Daoy (cell line): Measurements from ENCODE around the gene KLHL42. TPM values are rescaled to one million over a fixed set of nuclear protein-coding genes. Genes with fewer than 3 reads are reported as not detected.

Experiments used
- DNase-seq: peaks from one replicate; pipeline ENCODE4 v3.0.0-alpha.2; 2015; ENCODE audit warnings: low read depth
- total RNA-seq: library from RNA; depleted of rRNA; stranded (reverse); fragments of >200 nt; shearing (Covaris generic); gene quantifications from 2 replicates; pipeline ENCODE4 v1.2.3, GENCODE V29; 2014

The KLHL42 gene
- total RNA-seq, 1 experiment from 2014 or later, result 27.7 TPM

GRCh38 chr12:27780612-27781408 lies 777 bp downstream of the KLHL42 start:
- DNase-seq, result peak; percentile 57

GRCh38 chr12:27781680-27782079 lies 1.6 kb downstream of the KLHL42 start:
- DNase-seq, result peak; percentile 19

- DNase-seq, result no peak
These were observed 2.4 kb downstream of the KLHL42 start for GRCh38 chr12:27782481-27782880.

GRCh38 chr12:27785882-27786570 lies 6.0 kb downstream of the KLHL42 start:
- DNase-seq, result peak; percentile 65

GRCh38 chr12:27787559-27787958 lies 7.5 kb downstream of the KLHL42 start:
- no peak for DNase-seq

GRCh38 chr12:27790179-27790578 lies 10.1 kb downstream of the KLHL42 start:
- no peak for DNase-seq

GRCh38 chr12:27794818-27795584 lies 15.0 kb downstream of the KLHL42 start:
- DNase-seq, result no peak

- no peak for DNase-seq
These were observed 16.1 kb downstream of the KLHL42 start for GRCh38 chr12:27796128-27796527.

- DNase-seq, result no peak
These were observed 17.4 kb downstream of the KLHL42 start for GRCh38 chr12:27797301-27798025.

GRCh38 chr12:27800819-27801218 lies 20.8 kb downstream of the KLHL42 start:
- DNase-seq, result no peak

- DNase-seq, result no peak
These were observed 21.6 kb downstream of the KLHL42 start for GRCh38 chr12:27801630-27802029.

GRCh38 chr12:27802511-27802910 lies 22.5 kb downstream of the KLHL42 start:
- DNase-seq, result no peak

- no peak for DNase-seq
These were observed 22.9 kb downstream of the KLHL42 start for GRCh38 chr12:27802936-27803335.

- DNase-seq, result no peak
These were observed 25.2 kb downstream of the KLHL42 start for GRCh38 chr12:27805238-27805637.

GRCh38 chr12:27806259-27806658 lies 26.2 kb downstream of the KLHL42 start:
- no peak for DNase-seq

- no peak for DNase-seq
These were observed 27.1 kb downstream of the KLHL42 start for GRCh38 chr12:27807063-27807703.

- no peak for DNase-seq
These were observed 28.8 kb downstream of the KLHL42 start for GRCh38 chr12:27808841-27809240.

- DNase-seq, result no peak
These were observed 30.7 kb downstream of the KLHL42 start for GRCh38 chr12:27810756-27811155.

GRCh38 chr12:27812502-27812901 lies 32.5 kb downstream of the KLHL42 start:
- no peak for DNase-seq

GRCh38 chr12:27814411-27814810 lies 34.4 kb downstream of the KLHL42 start:
- peak; percentile 9 for DNase-seq

GRCh38 chr12:27814851-27815591 lies 35.0 kb downstream of the KLHL42 start:
- DNase-seq, result no peak
